ENCODE data around the gene SIGLEC5.
A peak's percentile ranks its signal among the peaks of the same experiment; 100 is the strongest.

SIGLEC5 gene

DNA sequence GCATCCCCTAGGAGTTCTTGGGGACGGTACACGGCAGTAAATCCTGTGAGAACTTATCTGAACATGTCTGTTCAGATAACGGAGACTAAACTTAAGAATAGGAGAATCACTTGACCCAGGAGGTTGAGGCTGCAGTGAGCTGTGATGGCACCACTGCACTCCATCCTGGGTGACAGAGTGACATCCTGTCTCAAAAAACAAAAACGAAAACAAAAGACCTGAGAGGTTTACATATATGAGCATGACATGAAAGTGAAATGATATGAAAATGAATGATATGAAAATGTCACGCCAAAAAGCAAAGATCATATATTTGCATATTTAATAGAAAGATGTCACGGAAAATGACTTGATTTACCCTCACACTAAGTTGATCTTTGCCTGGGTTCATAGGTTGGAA, 53.4 kb downstream of the SIGLEC5 start:
- no peak overlapping the region for H3K4me3 ChIP-seq (ENCODE audit: low read depth in 1 of 2, low read length in 2 of 2)

DNA sequence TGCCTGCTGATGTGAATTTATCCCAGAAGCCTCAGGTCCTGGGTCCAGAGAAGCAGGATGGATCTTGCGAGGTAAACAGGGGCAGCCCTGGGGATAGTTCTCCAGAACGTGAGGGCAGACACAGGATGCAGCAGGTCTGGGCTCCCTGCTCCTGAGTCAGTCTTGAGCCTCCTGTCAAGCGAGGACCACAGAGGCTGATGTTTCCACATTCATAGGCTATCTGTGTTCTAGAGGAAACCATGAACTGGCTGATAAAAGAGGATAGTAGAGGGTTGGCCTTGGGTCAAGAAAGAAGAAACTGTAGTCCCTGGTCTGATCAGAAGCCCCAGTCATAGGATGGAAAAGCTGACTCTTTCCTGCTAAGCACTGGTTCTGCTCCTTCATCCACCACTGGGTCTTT, 56.9 kb downstream of the SIGLEC5 start:
- no peak overlapping the region for H3K27ac ChIP-seq (ENCODE audit: low read depth, low read length)
- peaks cover 11% of the 10 kb centered on the region for H3K36me3 ChIP-seq (ENCODE audit: insufficient read depth, low read length)
- H3K4me1 ChIP-seq (ENCODE audit: insufficient read depth, low read length), result peaks cover 20% of the 10 kb centered on the region
- H3K9me3 ChIP-seq (ENCODE audit: low read length), result no peaks in the 10 kb centered on the region
- no peak overlapping the region for H3K4me3 ChIP-seq (ENCODE audit: low read depth in 1 of 2, low read length in 2 of 2)
- H3K27me3 ChIP-seq (ENCODE audit: control insufficient read depth in 1 of 2, insufficient read depth in 2 of 2, low read length in 2 of 2), result no peaks in the 10 kb centered on the region
- no peak overlapping the region for H3K9ac ChIP-seq (ENCODE audit: low read length)

More for the DNA sequence above, 53.4 kb downstream of the SIGLEC5 start:
- no peaks in the 10 kb centered on the region for H3K27me3 ChIP-seq (ENCODE audit: control insufficient read depth in 1 of 2, insufficient read depth in 2 of 2, low read length in 2 of 2)
- peaks cover 28% of the 10 kb centered on the region for H3K36me3 ChIP-seq (ENCODE audit: insufficient read depth, low read length)
- H3K9ac ChIP-seq (ENCODE audit: low read length), result no peak overlapping the region
- H3K27ac ChIP-seq (ENCODE audit: low read depth, low read length), result no peak overlapping the region
- no peaks in the 10 kb centered on the region for H3K9me3 ChIP-seq (ENCODE audit: low read length)
- peaks cover 16% of the 10 kb centered on the region for H3K4me1 ChIP-seq (ENCODE audit: insufficient read depth, low read length)

DNA sequence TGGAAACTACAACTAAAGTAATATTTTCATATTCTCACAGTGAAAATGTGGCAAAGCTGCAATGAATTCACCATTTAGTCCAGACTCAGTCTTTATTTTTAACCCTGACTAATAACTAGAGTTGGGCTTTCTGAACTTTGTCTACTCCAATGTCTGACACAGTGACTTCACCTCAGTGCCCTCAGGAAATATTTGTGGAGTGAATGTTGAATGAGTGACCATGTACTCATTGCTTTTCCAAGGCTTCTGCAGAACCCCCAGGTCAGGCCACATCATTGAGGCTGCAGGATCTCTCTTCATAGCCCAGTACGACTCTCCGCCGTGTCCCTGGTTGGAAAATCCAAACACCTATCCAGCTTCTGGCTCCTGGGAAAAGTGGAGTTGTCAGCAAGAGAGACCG, 57.3 kb downstream of the SIGLEC5 start:
- H3K27ac ChIP-seq (ENCODE audit: low read depth, low read length), result no peak overlapping the region
- no peak overlapping the region for H3K9ac ChIP-seq (ENCODE audit: low read length)
- H3K4me1 ChIP-seq (ENCODE audit: insufficient read depth, low read length), result peaks cover 20% of the 10 kb centered on the region
- no peaks in the 10 kb centered on the region for H3K9me3 ChIP-seq (ENCODE audit: low read length)
- no peak overlapping the region for H3K4me3 ChIP-seq (ENCODE audit: low read depth in 1 of 2, low read length in 2 of 2)
- H3K27me3 ChIP-seq (ENCODE audit: control insufficient read depth in 1 of 2, insufficient read depth in 2 of 2, low read length in 2 of 2), result no peaks in the 10 kb centered on the region
- H3K36me3 ChIP-seq (ENCODE audit: insufficient read depth, low read length), result peaks cover 10% of the 10 kb centered on the region

DNA sequence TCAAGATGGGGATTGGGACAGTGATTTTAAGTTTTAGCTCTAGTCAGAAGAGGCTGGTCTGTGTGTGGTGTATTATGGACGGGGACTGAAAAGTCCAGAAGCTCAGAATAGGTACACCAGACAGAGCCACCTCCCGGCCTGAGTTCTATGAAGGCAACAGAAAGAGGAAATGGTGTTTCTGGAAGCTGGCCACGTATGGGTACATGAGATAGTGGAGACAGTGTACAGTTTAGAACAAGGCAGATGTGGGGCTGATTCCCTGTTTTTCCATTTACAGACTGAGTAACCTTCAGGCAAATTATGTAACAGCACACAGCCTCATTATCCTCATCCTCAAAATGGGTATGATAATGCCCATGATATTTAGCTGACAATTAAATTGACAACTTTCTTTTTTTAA, 57.8 kb downstream of the SIGLEC5 start:
- H3K27me3 ChIP-seq (ENCODE audit: control insufficient read depth in 1 of 2, insufficient read depth in 2 of 2, low read length in 2 of 2), result no peaks in the 10 kb centered on the region
- peaks cover 10% of the 10 kb centered on the region for H3K36me3 ChIP-seq (ENCODE audit: insufficient read depth, low read length)
- peaks cover 20% of the 10 kb centered on the region for H3K4me1 ChIP-seq (ENCODE audit: insufficient read depth, low read length)
- no peak overlapping the region for H3K9ac ChIP-seq (ENCODE audit: low read length)
- H3K4me3 ChIP-seq (ENCODE audit: low read depth in 1 of 2, low read length in 2 of 2), result peak overlapping the region in 1 of 2 donors; percentile 91
- H3K9me3 ChIP-seq (ENCODE audit: low read length), result no peaks in the 10 kb centered on the region
- no peak overlapping the region for H3K27ac ChIP-seq (ENCODE audit: low read depth, low read length)

DNA sequence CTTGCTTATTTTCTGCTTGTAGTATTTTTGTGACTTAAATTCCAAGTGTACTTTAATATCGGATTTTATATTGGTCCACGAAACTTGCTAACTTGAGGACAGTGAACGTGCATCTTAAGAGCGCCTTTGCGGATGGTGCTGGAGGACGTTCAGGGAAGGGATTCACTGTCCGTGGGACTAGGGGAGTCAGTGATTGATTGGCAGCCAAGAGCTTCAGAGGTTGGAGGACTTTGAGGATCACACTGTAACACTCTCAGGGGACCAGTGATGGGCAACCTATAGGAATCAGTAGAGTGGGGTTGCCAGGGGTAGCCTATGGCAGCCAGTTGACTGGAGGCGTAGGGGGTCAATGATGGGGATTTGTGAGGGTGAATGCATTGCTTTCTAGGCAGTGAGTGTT, 58.6 kb downstream of the SIGLEC5 start:
- Histone ChIP-seq H3K4me1 (ENCODE audit: insufficient read depth, low read length) (peaks cover 20% of the 10 kb centered on the region), H3K27ac (ENCODE audit: low read depth, low read length) (peak overlapping the region; percentile 78), H3K36me3 (ENCODE audit: insufficient read depth, low read length) (peaks cover 10% of the 10 kb centered on the region), H3K9me3 (ENCODE audit: low read length) (no peaks in the 10 kb centered on the region), H3K9ac (ENCODE audit: low read length) (peak overlapping the region; percentile 39), H3K27me3 (ENCODE audit: control insufficient read depth in 1 of 2, insufficient read depth in 2 of 2, low read length in 2 of 2) (no peaks in the 10 kb centered on the region), H3K4me3 (ENCODE audit: low read depth in 1 of 2, low read length in 2 of 2) (peak overlapping the region; percentile 89 to 91)

DNA sequence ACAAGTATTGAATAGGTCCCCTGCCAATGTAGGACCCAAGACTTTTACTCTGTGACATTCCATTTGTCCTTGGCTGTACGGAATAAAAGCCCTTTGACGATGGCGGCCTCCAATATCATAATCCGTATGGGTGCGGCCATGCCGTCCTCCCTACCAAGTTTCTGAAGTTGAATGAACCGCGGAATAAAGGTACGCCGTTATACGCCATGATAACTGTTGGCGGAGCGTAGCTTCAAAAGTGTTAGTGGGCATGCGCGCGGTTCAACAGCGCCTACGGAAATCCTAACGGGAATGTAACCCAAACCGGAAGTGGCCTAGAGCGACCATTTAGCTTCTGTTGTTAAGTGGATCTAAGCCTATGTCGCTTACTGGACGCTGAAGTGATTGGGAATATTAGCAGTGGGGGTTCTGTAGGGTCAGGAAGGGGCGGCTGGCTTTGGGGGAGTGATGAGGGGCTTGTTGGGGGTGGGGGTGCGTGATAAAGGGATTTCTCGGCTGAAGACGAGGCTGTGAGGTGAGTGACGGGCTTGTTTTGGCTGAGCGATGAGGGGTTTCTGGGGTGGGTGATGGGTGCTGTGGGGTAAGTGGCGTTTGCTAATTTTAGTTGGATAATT, 59.1 kb downstream of the SIGLEC5 start, which contains the start of gene ZNF175:
Gene ZNF175 (plus strand): TSS at position 322 of the 614 bp plus-strand sequence. CDS start 2,047 bp downstream, outside the sequence.
- peak within 1 kb of the TSS; percentile 78 for H3K27ac ChIP-seq (ENCODE audit: low read depth, low read length)
- H3K4me3 ChIP-seq (ENCODE audit: low read depth in 1 of 2, low read length in 2 of 2), result peak within 1 kb of the TSS; percentile 89 to 91
- no peaks in the 10 kb centered on the region for H3K27me3 ChIP-seq (ENCODE audit: control insufficient read depth in 1 of 2, insufficient read depth in 2 of 2, low read length in 2 of 2)
- peak within 1 kb of the TSS; percentile 39 for H3K9ac ChIP-seq (ENCODE audit: low read length)
- H3K4me1 ChIP-seq (ENCODE audit: insufficient read depth, low read length), result peaks cover 20% of the 10 kb centered on the region
- peaks cover 10% of the 10 kb centered on the region for H3K36me3 ChIP-seq (ENCODE audit: insufficient read depth, low read length)
- no peaks in the 10 kb centered on the region for H3K9me3 ChIP-seq (ENCODE audit: low read length)

DNA sequence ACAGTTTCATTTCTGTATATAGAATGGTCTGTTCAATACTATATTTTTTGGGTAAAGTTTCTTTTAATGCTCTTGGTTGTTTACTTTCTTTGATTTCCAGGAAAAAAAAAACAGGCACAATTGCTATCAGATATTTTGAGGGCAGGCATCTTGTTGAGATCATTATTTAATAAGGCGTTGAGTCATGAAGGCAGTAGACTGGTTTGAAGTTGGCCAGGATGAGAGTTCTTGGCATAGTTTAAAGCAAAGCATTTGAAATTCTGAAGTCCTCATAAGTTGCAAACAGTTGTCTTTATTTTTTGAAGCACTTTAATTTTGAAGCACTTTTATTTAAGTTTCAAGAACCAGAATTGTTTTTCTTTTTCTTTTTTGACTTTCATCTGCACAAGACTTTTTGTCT, 61.7 kb downstream of the SIGLEC5 start:
- peaks cover 6% of the 10 kb centered on the region for H3K36me3 ChIP-seq (ENCODE audit: insufficient read depth, low read length)

DNA sequence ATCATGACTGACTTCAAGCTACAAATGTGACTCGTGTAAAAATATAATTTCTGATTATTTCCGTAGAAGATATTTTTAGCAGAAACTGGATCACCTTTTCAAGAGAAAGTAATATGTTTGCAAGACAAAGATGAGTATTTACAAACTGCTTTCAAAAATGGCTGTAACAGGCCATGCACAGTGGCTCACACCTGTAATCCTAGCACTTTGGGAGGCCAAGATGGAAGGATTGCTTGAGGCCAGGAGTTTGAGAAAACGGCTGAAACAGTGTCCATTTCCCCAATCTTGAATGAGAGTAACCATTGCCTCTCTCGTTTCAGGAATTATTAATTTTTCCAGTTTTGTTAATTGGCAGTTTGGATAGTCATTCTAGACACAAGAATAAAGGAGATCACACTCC, 62.6 kb downstream of the SIGLEC5 start:
- H3K9ac ChIP-seq (ENCODE audit: low read length), result no peak overlapping the region
- no peaks in the 10 kb centered on the region for H3K36me3 ChIP-seq (ENCODE audit: insufficient read depth, low read length)
- H3K9me3 ChIP-seq (ENCODE audit: low read length), result no peaks in the 10 kb centered on the region
- no peak overlapping the region for H3K27ac ChIP-seq (ENCODE audit: low read depth, low read length)
- H3K27me3 ChIP-seq (ENCODE audit: control insufficient read depth in 1 of 2, insufficient read depth in 2 of 2, low read length in 2 of 2), result peaks cover 7 to 9% of the 10 kb centered on the region in 2 donors
- peaks cover 11% of the 10 kb centered on the region for H3K4me1 ChIP-seq (ENCODE audit: insufficient read depth, low read length)
- H3K4me3 ChIP-seq (ENCODE audit: low read depth in 1 of 2, low read length in 2 of 2), result no peak overlapping the region

More for the DNA sequence above, 61.7 kb downstream of the SIGLEC5 start:
- Histone ChIP-seq H3K9me3 (ENCODE audit: low read length) (no peaks in the 10 kb centered on the region), H3K27ac (ENCODE audit: low read depth, low read length) (no peak overlapping the region), H3K4me3 (ENCODE audit: low read depth in 1 of 2, low read length in 2 of 2) (no peak overlapping the region), H3K4me1 (ENCODE audit: insufficient read depth, low read length) (peaks cover 17% of the 10 kb centered on the region), H3K9ac (ENCODE audit: low read length) (no peak overlapping the region), H3K27me3 (ENCODE audit: control insufficient read depth in 1 of 2, insufficient read depth in 2 of 2, low read length in 2 of 2) (peaks cover 7 to 9% of the 10 kb centered on the region in 2 donors)

DNA sequence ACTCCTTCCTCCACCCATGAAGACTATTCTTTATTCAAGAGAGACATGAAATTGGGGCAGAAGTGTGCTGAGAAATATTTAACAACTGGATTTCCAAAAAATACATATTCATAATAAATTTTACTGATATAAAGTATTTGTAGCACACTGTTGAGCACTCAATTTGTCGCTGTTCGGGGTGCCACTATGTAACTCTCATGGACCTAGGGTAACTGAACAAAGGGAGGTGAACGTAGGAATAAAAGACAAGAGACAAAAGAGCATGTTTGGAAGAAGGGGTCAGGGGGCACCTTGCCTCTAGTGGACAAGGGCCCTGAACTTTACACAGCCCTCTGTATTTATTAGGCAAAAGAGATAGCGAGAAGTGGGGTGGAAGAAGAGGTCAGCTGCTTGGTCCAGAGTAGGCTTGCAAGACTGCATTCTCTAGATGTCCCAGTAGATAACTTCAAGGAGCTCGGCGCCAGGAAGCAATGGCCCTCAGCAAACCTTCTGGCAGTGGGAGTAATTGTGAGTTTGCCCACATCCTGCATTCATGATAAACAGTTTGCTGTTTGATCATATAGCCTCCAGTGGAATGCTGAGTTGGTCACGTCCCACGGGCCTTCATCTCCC, 63.6 kb downstream of the SIGLEC5 start:
- H3K4me3 ChIP-seq (ENCODE audit: low read depth in 1 of 2, low read length in 2 of 2), result no peak overlapping the region
- no peak overlapping the region for H3K9ac ChIP-seq (ENCODE audit: low read length)
- peaks cover 1% of the 10 kb centered on the region for H3K4me1 ChIP-seq (ENCODE audit: insufficient read depth, low read length)
- no peak overlapping the region for H3K27ac ChIP-seq (ENCODE audit: low read depth, low read length)
- peaks cover 7 to 9% of the 10 kb centered on the region in 2 donors for H3K27me3 ChIP-seq (ENCODE audit: control insufficient read depth in 1 of 2, insufficient read depth in 2 of 2, low read length in 2 of 2)
- no peaks in the 10 kb centered on the region for H3K9me3 ChIP-seq (ENCODE audit: low read length)
- H3K36me3 ChIP-seq (ENCODE audit: insufficient read depth, low read length), result no peaks in the 10 kb centered on the region

DNA sequence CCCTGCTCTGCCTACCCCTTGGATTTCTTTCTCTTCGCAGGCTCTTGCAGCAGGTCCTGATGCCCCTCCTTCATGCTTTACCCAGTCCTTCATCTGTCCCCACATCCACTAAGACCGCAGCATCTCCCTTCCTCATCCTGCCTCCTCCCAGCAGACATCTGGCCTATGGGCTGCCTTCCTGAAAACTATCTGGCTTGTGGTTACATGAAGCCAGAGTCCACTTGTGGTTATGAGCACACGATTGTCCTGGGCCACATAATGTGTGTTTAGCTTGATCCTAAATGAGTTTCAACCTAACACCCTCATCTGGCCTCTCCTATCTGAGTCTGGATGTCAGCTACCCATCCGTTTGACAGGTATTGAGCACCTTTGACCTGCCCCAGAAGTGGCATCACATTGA, 64.6 kb downstream of the SIGLEC5 start:
- no peaks in the 10 kb centered on the region for H3K36me3 ChIP-seq (ENCODE audit: insufficient read depth, low read length)
- no peak overlapping the region for H3K4me3 ChIP-seq (ENCODE audit: low read depth in 1 of 2, low read length in 2 of 2)
- H3K4me1 ChIP-seq (ENCODE audit: insufficient read depth, low read length), result no peaks in the 10 kb centered on the region
- H3K27ac ChIP-seq (ENCODE audit: low read depth, low read length), result no peak overlapping the region
- peaks cover 9 to 10% of the 10 kb centered on the region in 2 donors for H3K27me3 ChIP-seq (ENCODE audit: control insufficient read depth in 1 of 2, insufficient read depth in 2 of 2, low read length in 2 of 2)
- H3K9me3 ChIP-seq (ENCODE audit: low read length), result no peaks in the 10 kb centered on the region
- no peak overlapping the region for H3K9ac ChIP-seq (ENCODE audit: low read length)

DNA sequence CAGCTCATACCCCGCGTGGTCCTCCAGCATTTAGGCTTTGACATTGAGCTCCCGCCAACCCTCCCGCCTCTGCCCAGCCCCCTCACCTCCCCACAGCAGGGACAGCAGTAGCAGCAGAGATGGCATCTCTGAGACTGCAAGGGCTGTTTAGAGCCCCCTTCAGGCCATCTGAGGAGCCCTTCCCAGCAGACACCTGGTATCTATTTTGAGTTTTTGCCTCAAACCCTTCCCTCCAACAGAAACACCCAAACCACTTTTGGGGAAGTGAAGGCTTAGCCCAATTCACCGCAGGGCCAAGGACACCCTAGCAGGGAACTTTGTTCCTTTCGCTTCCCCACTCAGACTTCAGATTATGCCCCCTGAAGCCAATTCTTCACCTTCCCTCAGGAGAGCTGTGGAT, 65.4 kb downstream of the SIGLEC5 start:
- no peak overlapping the region for H3K4me3 ChIP-seq (ENCODE audit: low read depth in 1 of 2, low read length in 2 of 2)
- no peak overlapping the region for H3K27ac ChIP-seq (ENCODE audit: low read depth, low read length)
- H3K36me3 ChIP-seq (ENCODE audit: insufficient read depth, low read length), result no peaks in the 10 kb centered on the region
- no peaks in the 10 kb centered on the region for H3K4me1 ChIP-seq (ENCODE audit: insufficient read depth, low read length)
- no peak overlapping the region for H3K9ac ChIP-seq (ENCODE audit: low read length)
- H3K27me3 ChIP-seq (ENCODE audit: control insufficient read depth in 1 of 2, insufficient read depth in 2 of 2, low read length in 2 of 2), result peaks cover 9 to 13% of the 10 kb centered on the region in 2 donors
- H3K9me3 ChIP-seq (ENCODE audit: low read length), result no peaks in the 10 kb centered on the region

All from muscle layer of colon (tissue), 2 donors.